NCI-H1092 (cell line): ENCODE results near the gene FAM53B.

Source experiments
- DNase-seq: peaks from one replicate; lab custom pipeline; 2025; lab: John Stamatoyannopoulos, UW

FAM53B gene

GRCh38 chr10:124660404-124661125 is 83.6 kb downstream of the FAM53B start:
- DNase-seq = no peak

DNA sequence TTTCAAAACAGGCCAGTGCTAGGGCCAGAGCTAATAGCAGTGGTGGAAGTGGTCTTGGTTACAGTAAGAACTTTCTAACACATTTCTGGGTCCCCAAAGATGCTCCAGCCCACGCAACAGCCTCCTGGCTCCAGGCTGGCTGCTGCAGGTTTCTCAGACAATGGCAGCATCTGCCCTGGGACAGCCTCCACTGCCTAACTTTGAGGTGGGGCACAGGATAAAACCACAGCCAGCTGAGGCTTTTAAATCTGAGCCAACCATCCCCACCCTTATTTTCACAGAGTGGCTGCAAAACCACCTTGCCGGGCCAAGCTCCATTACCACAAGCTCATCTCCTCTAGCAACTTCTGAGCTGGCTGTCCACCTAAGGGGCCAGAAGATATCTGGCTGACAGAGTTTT is 84.8 kb downstream of the FAM53B start:
- no peak for DNase-seq

DNA sequence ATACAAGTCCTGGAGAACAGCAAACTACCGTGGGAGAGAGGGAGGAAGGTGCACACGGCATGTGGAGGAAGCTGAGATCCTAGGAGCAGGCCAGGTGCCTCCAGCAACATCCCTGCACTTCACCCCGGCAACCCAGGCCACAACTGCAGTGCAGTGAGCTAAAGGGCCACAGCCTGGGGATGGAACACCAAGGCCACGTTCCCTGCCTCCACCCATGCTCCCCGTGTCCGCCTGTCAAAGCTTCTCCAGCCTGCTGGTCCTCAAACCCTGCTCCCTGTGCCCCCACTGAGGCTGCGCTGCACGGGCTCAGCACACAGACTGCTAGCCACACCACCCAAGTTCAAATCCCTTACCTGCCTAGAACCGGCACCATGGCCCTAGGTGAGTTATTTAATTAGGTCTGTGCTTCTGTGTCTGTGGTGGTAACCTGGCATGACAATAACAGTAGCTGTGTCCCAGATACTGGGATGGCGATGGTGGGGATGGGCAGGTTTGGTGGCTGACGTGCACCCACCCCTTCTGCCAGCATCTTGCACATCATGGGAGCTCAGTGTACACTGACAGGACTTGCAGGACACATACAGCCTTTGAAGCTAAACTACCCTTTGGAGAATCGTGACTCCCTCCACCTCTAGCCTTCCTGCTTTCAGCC is 85.5 kb downstream of the FAM53B start:
- no peak for DNase-seq

DNA sequence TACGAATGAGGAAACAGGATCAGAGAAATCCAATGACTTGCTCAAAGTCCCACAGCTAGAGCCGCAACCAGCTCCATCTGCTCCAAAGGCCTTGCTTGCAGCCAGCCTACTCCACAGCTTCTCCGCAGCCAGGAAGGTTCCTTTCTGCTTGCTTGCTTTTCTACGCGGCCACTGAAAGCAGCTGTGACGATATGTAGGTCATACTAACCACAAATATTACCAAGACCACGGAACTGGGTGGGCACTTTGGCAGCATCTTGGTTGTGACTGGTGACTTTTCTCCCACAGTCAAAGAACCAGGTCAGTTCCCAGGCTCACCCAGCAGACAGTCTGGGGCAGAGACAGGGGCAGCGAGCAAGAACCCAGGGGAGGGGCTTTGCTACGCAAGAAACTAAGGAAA is 86.4 kb downstream of the FAM53B start:
- DNase-seq = no peak

DNA sequence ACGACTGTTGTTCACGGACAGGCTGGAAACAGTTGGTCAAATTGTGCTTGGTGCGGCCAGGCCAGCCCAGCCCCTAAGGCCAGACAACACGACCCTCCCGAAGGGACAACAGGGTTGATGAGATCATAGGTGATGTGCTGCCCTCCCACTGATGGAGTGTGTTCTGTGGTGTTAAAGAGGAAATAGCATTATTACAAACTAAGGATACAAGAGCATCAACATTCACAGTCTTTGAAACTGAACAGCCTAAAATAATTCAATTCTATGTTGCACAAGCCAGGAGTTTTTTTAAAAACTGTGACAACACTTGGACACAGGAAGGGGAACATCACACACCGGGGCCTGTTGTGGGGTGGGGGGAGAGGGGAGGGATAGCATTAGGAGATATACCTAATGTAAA is 87.6 kb downstream of the FAM53B start:
- DNase-seq = no peak

- DNase-seq = no peak
Measured at GRCh38 chr10:124656113-124656490, 88.1 kb downstream of the FAM53B start.

DNA sequence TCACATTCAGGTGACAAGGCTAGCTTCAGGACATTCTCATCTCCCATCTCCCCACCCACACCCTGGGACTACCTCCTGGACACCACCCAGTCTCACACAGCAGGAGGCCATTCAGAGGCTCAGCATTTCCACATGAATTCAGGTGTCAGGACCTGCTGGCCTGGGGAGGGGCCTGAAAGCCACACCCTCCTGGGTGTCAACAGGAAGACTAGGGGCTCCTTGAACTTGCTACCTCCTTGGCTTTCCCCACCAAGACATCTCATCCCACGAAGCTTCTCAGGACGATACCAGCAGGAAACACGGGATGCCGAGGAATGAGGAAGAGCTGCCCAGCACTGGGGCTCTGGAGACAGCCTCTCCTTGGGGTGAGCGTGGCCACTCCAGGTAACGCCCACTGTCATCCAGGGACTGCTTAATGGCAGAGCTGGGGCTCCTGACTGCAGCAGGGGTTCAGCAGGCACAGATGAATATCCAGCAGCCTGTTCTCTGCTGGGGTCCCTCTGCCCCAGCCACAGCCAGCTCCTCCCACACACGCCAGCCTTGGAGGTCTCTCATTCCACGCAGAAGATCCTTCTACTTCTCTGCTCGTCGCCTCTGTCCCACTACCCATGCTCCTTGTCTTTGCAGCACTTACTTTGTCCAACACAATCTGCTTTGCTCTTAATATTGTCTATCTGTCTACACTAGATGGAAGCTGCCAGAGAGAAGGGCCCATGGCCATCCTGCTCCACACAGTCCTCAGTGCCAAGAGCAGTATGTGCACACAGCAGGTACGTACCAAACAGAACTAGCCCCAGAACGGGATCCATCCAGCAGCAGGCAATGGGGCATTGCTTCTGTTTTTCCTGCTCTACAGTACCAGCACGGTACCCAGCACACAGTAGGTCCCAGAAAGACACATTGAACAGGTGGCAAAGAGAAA is 88.7 kb downstream of the FAM53B start:
- no peak for DNase-seq

DNA sequence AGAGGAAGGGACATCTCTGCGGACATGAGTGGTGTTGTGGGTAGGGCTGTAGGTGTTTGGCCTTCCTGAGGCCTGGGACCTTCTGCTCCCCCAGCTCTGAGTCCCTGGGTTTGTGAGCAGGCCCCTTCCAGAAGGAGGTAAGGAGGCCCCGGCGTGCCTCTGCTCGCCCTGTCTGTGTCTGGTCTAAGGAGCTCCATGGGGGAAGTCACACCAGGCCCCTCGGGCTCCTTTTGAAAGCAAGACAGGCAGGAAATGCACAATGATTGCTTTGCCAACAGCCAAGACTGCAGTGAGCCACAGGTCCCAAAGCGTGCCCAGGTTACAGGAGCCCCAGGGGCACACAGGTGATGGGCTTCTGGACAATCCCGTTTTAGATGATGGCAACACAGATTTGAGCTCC is 89.5 kb downstream of the FAM53B start:
- DNase-seq = no peak

DNA sequence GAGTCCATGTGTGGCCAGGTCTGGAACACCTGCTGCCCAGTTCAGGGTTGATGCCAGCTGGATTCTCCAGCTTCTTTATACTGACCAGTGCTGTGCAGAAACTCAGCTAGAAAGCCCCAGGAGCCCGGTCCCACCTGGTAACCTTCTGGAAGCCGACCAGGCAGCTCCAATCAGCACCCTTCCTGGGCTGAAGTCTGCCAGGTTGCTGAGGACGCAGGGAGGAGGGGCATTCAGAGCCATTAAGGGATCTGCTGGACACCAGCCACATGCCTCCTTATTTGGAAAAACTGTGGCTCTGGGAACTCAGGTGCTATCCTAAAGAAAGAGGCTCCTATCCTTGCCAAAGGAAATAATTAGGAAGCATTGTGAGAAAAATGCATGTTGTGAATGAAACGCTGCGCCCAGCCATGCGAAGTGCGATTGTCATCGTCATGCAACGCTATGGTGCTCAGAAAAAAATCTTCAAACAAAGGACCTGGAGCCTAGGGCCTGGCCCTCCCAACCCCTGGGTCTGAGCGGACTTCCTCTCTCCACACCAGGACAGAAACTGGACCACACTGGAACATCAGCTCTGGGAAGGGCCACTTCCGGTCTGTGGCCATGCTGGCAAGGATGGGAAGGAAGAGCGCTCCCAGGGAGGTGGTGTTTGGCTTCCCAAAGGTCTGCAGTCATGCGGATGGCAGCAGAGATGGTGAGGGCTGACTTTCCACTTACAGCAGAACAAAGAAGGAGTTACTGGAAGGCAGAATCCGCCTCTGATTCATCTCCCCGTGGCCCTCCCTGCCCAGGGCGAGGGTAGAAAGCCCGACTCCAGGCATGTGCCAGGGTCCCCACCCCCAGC is 90.1 kb downstream of the FAM53B start:
- DNase-seq = peak; percentile 55

GRCh38 chr10:124653311-124653710 is 90.9 kb downstream of the FAM53B start:
- DNase-seq = no peak

DNA sequence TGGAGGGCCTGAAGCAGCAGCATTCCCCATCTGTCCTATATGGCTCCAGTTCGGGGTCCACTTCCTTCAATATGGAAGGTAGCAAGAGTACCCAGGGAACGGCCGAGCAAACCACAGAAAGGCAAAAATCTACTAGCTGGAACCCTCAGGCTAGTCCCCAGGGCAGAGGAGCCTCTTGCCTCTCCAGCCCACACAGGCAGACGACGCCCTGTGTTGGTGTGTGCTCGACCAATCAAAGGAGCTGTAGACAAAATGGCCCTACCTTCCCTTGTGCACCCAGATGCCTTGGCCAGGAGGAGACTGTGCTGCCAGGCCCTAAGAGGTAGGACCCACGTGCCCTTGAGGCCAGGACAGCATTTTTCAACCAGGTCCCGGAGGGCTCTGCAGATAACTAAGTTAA is 91.5 kb downstream of the FAM53B start:
- no peak for DNase-seq

DNA sequence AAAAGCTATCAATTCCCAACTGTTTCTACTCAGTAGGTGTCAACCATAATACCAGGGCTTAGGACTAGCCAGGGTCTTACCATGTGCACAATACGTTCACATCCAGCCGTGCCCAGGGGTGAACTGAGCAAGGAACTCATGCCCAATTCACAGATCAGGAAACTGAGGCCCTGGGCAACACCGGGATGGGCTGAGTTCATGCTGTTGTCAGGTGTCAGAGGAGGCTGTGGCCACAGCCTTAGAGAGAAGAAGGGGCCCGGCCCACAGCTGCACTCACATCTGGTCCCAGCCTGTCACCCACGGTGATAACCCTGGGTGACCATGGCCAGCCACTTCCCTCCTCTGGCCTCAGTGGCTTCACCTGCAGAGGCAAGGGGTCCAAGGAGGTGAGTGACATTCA is 92.0 kb downstream of the FAM53B start:
- no peak for DNase-seq

GRCh38 chr10:124651402-124651891 is 92.7 kb downstream of the FAM53B start:
- DNase-seq = no peak

GRCh38 chr10:124650820-124651401 is 93.3 kb downstream of the FAM53B start:
- no peak for DNase-seq

- no peak for DNase-seq
Measured at GRCh38 chr10:124650263-124650662, 93.9 kb downstream of the FAM53B start.

DNA sequence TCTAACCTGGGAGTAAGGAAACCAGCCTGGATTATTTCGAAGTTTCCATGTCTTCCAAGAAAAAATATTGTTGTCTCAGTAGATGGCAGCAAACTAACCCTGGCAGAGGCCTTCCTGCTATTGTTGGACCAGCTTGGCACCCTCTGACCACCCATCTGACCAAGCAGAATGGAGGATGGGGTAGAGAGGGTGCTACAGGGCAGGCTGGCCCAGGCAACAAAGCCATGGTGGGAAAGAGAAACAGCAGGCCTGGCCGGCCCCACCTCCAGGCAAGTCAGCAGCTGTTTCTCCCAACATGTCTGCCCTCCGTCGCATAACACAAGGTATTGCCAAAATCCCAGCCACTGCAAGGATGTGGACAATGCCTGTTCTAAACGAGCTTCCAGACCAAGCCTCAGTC is 95.0 kb downstream of the FAM53B start:
- no peak for DNase-seq

GRCh38 chr10:124648738-124649137 is 95.4 kb downstream of the FAM53B start:
- peak; percentile 75 for DNase-seq

- DNase-seq = no peak
Measured at GRCh38 chr10:124648131-124648475, 96.1 kb downstream of the FAM53B start.

GRCh38 chr10:124647421-124648130 is 96.6 kb downstream of the FAM53B start:
- DNase-seq = no peak

DNA sequence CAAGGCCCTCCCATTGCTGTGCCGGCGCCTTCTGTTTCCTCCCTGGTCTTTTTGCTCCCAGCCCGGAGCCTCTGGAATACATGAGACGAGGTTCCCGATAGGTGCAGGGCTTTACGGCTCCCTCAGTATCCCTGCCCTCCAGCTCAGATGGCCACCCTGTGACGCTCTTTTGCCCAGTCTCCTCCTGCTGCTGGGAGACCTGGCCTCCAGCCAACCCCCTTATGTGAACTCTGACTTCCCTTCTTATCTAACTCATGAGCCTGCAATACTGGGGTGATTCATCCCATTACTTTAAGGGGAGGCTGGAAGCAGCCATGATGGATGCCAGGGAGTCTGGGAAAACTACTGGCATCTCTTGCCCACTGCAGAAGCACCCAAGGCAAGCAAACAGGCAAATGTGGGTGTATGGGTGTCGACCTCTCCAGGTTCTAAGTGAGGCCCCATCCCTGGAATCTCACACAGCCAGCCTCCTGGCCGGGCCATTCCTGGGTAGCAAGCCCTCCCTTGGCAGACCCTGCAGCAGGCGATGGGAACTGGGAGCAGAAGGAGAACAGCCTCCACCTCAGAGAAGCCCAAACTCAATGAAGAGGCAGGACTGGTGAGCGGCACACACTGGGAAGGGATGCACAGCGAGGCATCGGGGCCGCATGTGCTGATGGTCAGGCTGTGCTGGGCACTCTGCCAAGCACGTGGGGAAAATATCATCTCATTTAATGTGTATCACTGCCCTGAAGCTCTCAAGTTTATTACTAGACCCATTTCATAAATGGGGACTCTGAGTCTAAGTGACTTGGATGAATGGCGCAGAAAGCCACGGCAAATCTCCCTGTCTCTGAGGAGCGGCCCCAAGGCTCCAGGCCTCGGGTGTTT is 97.5 kb downstream of the FAM53B start:
- DNase-seq = no peak
